Testis (tissue), 3 donors: ENCODE data around the gene CCDC40. TPM values are rescaled to one million over a fixed set of nuclear protein-coding genes. Genes with fewer than 3 reads are reported as not detected.
A peak's percentile ranks its signal among the peaks of the same experiment; 100 is the strongest.

Experiments used
- DNase-seq: peaks from one replicate; pipeline ENCODE4 v3.0.0-alpha.2; 2019
- H3K27ac ChIP-seq, 2 donors: fragments of 200-600 bp; sonication (generic); one replicate each; pipeline ENCODE4 v1.5.1; 2019
- H3K27me3 ChIP-seq: fragments of 200-600 bp; sonication (generic); one replicate; pipeline ENCODE4 v1.5.1; 2019
- H3K36me3 ChIP-seq: fragments of 200-600 bp; sonication (generic); one replicate; pipeline ENCODE4 v1.5.1; 2017; ENCODE audit warnings: low read depth; ENCODE audit errors: missing control alignments
- H3K4me1 ChIP-seq: fragments of 200-600 bp; sonication (generic); one replicate; pipeline ENCODE4 v1.5.1; 2019
- H3K4me3 ChIP-seq, 2 donors: fragments of 200-600 bp; sonication (generic); one replicate each; pipeline ENCODE4 v1.5.1; 2017 to 2019
- H3K9me3 ChIP-seq: fragments of 200-600 bp; sonication (generic); one replicate; pipeline ENCODE4 v1.5.1; 2017
- POLR2A ChIP-seq: fragments of 450-650 bp; IDR thresholded peaks from one replicate; pipeline ENCODE4 v1.6.1; 2017; ENCODE audit warnings: antibody characterized with exemption, mild to moderate bottlenecking, moderate library complexity
- WGBS, 2 donors: methylation state at CpG; one replicate each; pipeline ENCODE4 v1.1.5; 2018; 5-methylcytosine and 5-hydroxymethylcytosine counted together
- intact Hi-C: fragments of 100-400 bp; cut with DNase I; formaldehyde crosslinking; loops from one replicate; pipeline ENCODE4 v1.15.1; 2023; ENCODE audit warnings: low total_unique reads
- polyA plus RNA-seq: library from polyadenylated mRNA; stranded (reverse); fragments of 350-450 nt; fragmentation: Illumina TruSeq; extraction: RNeasy Lipid Tissue Mini Kit (QIAGEN cat#74804); gene quantifications from one replicate; pipeline ENCODE4 v1.2.3, GENCODE V29; 2014; ENCODE audit warnings: low read depth, low replicate concordance; ENCODE audit not compliant: insufficient read depth
- total RNA-seq, 2 donors: library from RNA; depleted of rRNA; stranded (reverse); fragments of >200 nt; gene quantifications; one replicate each; pipeline ENCODE4 v1.2.3, GENCODE V29; 2016
- TF ChIP-seq, protein P1 (sequence below), 3 experiments: fragments of 450-650 bp in 2 of 3; fragments of 200-600 bp in 1 of 3; sonication (generic) in 1 of 3; IDR thresholded peaks; one replicate each; pipeline ENCODE4 v1.5.1; 2016 to 2019; ENCODE audit warnings: antibody characterized with exemption in 3 of 3, mild to moderate bottlenecking in 2 of 3, moderate library complexity in 1 of 3

The CCDC40 gene
- total and polyA plus RNA-seq, 3 donors from 2014 or later, result 26.7 to 43.6 (median 38.6) TPM

DNA sequence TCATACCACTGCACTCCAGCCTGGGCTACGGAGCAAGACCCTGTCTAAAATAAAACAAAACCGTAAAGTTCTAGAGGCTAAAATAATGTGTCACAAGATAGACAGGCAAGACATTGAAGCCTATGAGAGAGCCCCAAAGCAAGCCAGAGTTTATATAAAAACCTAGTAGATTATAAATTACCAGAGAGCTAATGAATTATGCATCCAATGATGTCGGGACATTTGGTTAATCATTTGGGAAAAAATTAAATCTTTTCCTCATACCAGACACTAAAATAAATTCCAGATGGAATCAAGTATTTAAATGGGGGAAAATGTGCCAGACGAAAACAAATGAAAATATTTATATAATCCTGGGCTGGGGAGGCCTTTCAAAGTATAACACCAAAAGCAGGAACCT lies 24.2 kb downstream of the CCDC40 start:
- intact Hi-C loops, result no loop called here
- no peak for DNase-seq
- Histone ChIP-seq H3K36me3 (no peaks in the 10 kb centered on the region), H3K9me3 (no peaks in the 10 kb centered on the region), H3K27ac (no peak overlapping the region), H3K4me1 (no peaks in the 10 kb centered on the region), H3K4me3 (no peak overlapping the region), H3K27me3 (no peaks in the 10 kb centered on the region)
- 58 to 63% methylated on average over 4 of the region's 4 CpGs for WGBS, 2 donors
- no peak for TF ChIP-seq POLR2A
- TF ChIP-seq, protein P1, sequence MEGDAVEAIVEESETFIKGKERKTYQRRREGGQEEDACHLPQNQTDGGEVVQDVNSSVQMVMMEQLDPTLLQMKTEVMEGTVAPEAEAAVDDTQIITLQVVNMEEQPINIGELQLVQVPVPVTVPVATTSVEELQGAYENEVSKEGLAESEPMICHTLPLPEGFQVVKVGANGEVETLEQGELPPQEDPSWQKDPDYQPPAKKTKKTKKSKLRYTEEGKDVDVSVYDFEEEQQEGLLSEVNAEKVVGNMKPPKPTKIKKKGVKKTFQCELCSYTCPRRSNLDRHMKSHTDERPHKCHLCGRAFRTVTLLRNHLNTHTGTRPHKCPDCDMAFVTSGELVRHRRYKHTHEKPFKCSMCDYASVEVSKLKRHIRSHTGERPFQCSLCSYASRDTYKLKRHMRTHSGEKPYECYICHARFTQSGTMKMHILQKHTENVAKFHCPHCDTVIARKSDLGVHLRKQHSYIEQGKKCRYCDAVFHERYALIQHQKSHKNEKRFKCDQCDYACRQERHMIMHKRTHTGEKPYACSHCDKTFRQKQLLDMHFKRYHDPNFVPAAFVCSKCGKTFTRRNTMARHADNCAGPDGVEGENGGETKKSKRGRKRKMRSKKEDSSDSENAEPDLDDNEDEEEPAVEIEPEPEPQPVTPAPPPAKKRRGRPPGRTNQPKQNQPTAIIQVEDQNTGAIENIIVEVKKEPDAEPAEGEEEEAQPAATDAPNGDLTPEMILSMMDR (IDR thresholded peaks at IDR 0.05), result no peak

DNA sequence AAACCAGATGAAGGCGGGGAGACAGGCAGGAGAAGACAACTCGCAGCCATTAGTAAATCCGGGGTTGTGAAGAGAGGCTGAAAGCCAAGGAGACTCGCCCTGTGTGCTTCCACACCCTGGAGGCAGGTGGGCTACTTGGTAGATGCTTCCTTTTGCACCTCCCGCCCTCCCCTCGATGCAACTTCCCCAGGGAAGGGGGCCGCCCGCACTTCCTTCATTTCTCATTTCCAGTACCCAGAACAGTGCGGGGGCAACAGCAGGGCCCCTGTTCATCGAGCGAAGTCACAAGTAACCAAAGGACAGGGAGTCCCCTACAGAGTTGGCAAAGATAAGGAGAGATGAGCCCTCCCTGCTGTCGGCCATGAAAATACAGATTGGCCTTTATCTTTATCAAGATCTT lies 25.0 kb downstream of the CCDC40 start:
- TF ChIP-seq, protein P1 (IDR thresholded peaks at IDR 0.05), result no peak
- TF ChIP-seq POLR2A, result no peak
- Histone ChIP-seq H3K4me1 (no peaks in the 10 kb centered on the region), H3K27ac (no peak overlapping the region), H3K4me3 (no peak overlapping the region), H3K36me3 (no peaks in the 10 kb centered on the region), H3K27me3 (no peaks in the 10 kb centered on the region), H3K9me3 (no peaks in the 10 kb centered on the region)
- intact Hi-C loops, result no loop called here
- DNase-seq, result no peak
- WGBS, 2 donors, result 94% methylated on average over 12 of the region's 12 CpGs

DNA sequence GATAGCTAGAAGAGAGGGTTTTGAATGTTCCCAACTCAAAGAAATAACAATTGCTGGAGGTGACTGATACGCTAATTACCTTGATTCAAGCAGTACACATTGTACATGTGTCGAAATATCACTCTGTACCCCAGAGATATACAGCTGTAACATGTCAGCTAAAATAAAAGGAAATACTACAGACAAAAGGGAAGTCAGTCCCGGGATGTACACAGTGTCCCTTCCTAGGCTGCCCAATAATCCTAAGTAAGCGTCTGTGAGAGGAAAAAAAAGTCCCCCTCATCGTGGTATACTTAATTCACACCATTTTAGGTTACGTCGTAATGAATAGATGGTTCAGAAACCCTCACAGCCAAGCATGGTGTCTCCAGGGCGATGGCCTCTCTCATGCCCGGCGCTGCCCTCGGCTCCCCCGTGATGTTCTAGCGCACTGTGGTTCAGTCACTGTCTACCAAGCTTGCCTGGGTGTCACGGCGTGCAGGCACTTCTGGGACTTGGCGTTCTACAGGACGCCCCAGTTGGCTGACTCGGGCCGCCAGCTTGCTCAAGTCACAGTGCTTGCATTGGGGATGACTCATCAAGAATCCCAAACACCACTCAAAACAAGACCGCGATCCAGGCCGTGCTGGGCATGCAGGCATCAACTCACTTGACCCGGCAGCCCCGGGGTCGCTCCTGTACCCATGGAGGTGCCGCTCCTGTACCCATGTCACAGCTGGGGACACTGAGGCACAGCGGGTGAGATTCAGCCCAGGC lies 27.6 kb downstream of the CCDC40 start:
- TF ChIP-seq, protein P1 (IDR thresholded peaks at IDR 0.05), result no peak
- TF ChIP-seq POLR2A, result no peak
- H3K4me1 ChIP-seq, result peaks cover 14% of the 10 kb centered on the region
- peak; percentile 20 for DNase-seq
- no peak overlapping the region for H3K4me3 ChIP-seq
- no peaks in the 10 kb centered on the region for H3K27me3 ChIP-seq
- H3K27ac ChIP-seq, result peak overlapping the region in 1 of 2 donors; percentile 52
- H3K9me3 ChIP-seq, result no peaks in the 10 kb centered on the region
- no peaks in the 10 kb centered on the region for H3K36me3 ChIP-seq
- 43 to 80% methylated on average over 16 to 27 of the region's 27 CpGs for WGBS, 2 donors
- intact Hi-C loops, result no loop called here

DNA sequence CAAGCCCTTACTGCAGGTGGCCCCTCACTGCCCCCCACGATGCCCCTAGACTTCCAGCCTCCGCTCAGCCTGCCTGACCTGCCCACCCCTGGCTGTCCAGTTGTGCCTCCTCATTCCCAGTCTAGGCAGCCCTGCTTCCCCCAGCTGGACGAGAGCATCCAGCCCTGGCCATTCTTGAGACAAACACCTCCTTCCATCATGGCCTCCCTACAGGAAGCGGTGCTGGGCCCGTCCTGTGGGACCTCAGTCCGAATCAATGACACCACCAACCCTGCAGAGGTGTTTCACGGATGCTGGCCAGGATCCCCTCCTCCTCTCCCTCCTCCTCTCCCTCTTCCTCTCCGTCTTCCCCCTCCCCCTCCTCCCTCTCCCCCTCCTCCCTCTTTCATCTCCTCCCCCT lies 28.3 kb downstream of the CCDC40 start:
- 80 to 89% methylated on average over 8 of the region's 8 CpGs for WGBS, 2 donors
- Histone ChIP-seq H3K4me3 (no peak overlapping the region), H3K27ac (peak overlapping the region in 1 of 2 donors; percentile 52), H3K36me3 (no peaks in the 10 kb centered on the region), H3K9me3 (no peaks in the 10 kb centered on the region), H3K27me3 (no peaks in the 10 kb centered on the region), H3K4me1 (peaks cover 21% of the 10 kb centered on the region)
- TF ChIP-seq, protein P1 (IDR thresholded peaks at IDR 0.05), result no peak
- no peak for TF ChIP-seq POLR2A
- intact Hi-C loops, result no loop called here
- DNase-seq, result no peak
